ENCODE data around the gene OSBPL8. TPM values are rescaled to one million over a fixed set of nuclear protein-coding genes. Genes with fewer than 3 reads are reported as not detected.

The OSBPL8 gene
- total and polyA plus RNA-seq, 9 of the 15 experiments (the other 6 are each of a cell fraction or from before 2014, with no cell fraction given): 17.4 to 82.7 (median 42.8) TPM

DNA sequence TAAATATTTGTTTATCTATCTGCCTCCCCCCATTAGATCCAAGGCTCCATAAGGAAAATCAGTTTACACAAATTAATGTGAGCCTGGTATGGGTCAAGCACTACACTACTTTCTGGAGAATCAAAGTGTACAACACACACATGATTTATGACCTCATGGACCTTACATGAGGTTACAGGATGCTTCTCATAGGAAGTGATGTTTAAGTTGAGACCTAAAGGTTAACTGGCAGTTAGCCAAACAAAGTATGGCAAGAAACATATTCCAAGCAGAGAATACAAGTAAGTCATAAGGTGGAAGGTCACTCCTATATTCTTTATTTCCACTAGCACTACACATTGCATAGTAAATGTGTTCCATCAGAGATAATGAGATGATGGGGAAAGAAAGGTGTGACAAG lies 39.2 kb downstream of the OSBPL8 start:
- POLR2A ChIA-PET: no interaction called here
- Histone ChIP-seq H3K27ac (ENCODE audit: extremely low read depth, low read depth, low read length) (no peak overlapping the region), H3K36me3 (ENCODE audit: control insufficient read depth, insufficient read depth, low read length) (peaks cover 5% of the 10 kb centered on the region; the same call in 1 of the 3 replicates), H3K4me2 (ENCODE audit: insufficient read depth, low read length) (no peak overlapping the region), H3K9me1 (ENCODE audit: control insufficient read depth, insufficient read depth, low read length) (no peaks in the 10 kb centered on the region), H3K9me3 (replicated peaks; ENCODE audit: control insufficient read depth, insufficient read depth, low read depth, low read length) (0 out of 2 replicates have a peak, but pooled peaks cover 2% of the 10 kb centered on the region), H3K4me3 (no peak overlapping the region), H3K27me3 (ENCODE audit: control insufficient read depth in 2 of 2, insufficient read depth in 2 of 2, low read length in 2 of 2) (no peaks in the 10 kb centered on the region), H4K20me1 (replicated peaks; ENCODE audit: control insufficient read depth, insufficient read depth, low read length) (no peaks in the 10 kb centered on the region; the same call in 1 of the 2 replicates), H2AFZ (ENCODE audit: low read depth, low read length) (no peak overlapping the region), H3K4me1 (replicated peaks in 1 of 2; ENCODE audit: control insufficient read depth in 2 of 2, insufficient read depth in 2 of 2, low read length in 2 of 2) (no peaks in the 10 kb centered on the region; a peak in 1 of 5 replicates), H3K9ac (ENCODE audit: insufficient read depth in 1 of 2, low read depth in 2 of 2, low read length in 2 of 2) (no peak overlapping the region), H3K79me2 (ENCODE audit: control insufficient read depth, insufficient read depth, low read length) (peaks cover 43% of the 10 kb centered on the region; the same call in 2 of the 3 replicates)
- intact Hi-C loops (cut with micrococcal nuclease) (no loop called here), in situ Hi-C loops (cut with MboI) (no loop called here)
- CTCF ChIA-PET (ENCODE audit: low intra/inter-chr PET ratio): no interaction called here
- ATAC-seq (no peak), DNase-seq (ENCODE audit: extremely low read depth in 1 of 4, low spot score in 3 of 4) (no peak), FAIRE-seq (peak; percentile 32)
- no TSS peak for BruUV-seq (replicated peaks)
- TF ChIP-seq MEIS2 (IDR thresholded peaks at IDR 0.05; ENCODE audit: partially characterized antibody) (peak; percentile 52), RHOXF2B (CRISPR knock-in tag; conservative IDR thresholded peaks at IDR 0.05) (no peak), ZZZ3 (IDR thresholded peaks at IDR 0.05) (no peak), PHB (CRISPR knock-in tag; IDR thresholded peaks at IDR 0.05) (no peak), ZNF444 (CRISPR knock-in tag; IDR thresholded peaks at IDR 0.05) (no peak), GATA2 (CRISPR knock-in tag; IDR thresholded peaks at IDR 0.05) (no peak), LEF1 (IDR thresholded peaks at IDR 0.05) (no peak), TCF7 (IDR thresholded peaks at IDR 0.05; ENCODE audit: borderline replicate concordance) (no peak), HLTF (IDR thresholded peaks at IDR 0.05) (no peak), ZBED1 (IDR thresholded peaks at IDR 0.05) (no peak), GTF2A2 (tag; IDR thresholded peaks at IDR 0.05) (no peak), ARHGAP35 (IDR thresholded peaks at IDR 0.05; ENCODE audit: partially characterized antibody) (no peak), PCBP2 (IDR thresholded peaks at IDR 0.05; ENCODE audit: low read depth, low read length, poor library complexity, severe bottlenecking) (no peak), ZNF232 (CRISPR knock-in tag; IDR thresholded peaks at IDR 0.05) (no peak), MCM7 (IDR thresholded peaks at IDR 0.05) (no peak), ZSCAN29 (IDR thresholded peaks at IDR 0.05) (no peak), RBFOX2 (IDR thresholded peaks at IDR 0.05; ENCODE audit: low read depth, low read length) (no peak), ZNF830 (CRISPR knock-in tag; IDR thresholded peaks at IDR 0.05) (no peak), MAZ (CRISPR knock-in tag; conservative IDR thresholded peaks at IDR 0.05 in 1 of 2, IDR thresholded peaks at IDR 0.05 in 1 of 2) (no peak), MCM3 (IDR thresholded peaks at IDR 0.05) (no peak), ZNF431 (CRISPR knock-in tag; IDR thresholded peaks at IDR 0.05) (no peak)
- TF ChIP-seq, protein P1, sequence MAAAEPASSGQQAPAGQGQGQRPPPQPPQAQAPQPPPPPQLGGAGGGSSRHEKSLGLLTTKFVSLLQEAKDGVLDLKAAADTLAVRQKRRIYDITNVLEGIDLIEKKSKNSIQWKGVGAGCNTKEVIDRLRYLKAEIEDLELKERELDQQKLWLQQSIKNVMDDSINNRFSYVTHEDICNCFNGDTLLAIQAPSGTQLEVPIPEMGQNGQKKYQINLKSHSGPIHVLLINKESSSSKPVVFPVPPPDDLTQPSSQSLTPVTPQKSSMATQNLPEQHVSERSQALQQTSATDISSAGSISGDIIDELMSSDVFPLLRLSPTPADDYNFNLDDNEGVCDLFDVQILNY (CRISPR knock-in tag; IDR thresholded peaks at IDR 0.05): no peak
- TF ChIP-seq, protein P2, sequence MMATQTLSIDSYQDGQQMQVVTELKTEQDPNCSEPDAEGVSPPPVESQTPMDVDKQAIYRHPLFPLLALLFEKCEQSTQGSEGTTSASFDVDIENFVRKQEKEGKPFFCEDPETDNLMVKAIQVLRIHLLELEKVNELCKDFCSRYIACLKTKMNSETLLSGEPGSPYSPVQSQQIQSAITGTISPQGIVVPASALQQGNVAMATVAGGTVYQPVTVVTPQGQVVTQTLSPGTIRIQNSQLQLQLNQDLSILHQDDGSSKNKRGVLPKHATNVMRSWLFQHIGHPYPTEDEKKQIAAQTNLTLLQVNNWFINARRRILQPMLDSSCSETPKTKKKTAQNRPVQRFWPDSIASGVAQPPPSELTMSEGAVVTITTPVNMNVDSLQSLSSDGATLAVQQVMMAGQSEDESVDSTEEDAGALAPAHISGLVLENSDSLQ (IDR thresholded peaks at IDR 0.05): peak; percentile 35; the same call in 1 of the 2 replicates
- TF ChIP-seq, protein P3, sequence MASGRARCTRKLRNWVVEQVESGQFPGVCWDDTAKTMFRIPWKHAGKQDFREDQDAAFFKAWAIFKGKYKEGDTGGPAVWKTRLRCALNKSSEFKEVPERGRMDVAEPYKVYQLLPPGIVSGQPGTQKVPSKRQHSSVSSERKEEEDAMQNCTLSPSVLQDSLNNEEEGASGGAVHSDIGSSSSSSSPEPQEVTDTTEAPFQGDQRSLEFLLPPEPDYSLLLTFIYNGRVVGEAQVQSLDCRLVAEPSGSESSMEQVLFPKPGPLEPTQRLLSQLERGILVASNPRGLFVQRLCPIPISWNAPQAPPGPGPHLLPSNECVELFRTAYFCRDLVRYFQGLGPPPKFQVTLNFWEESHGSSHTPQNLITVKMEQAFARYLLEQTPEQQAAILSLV (tag; IDR thresholded peaks at IDR 0.05): no peak
- TF ChIP-seq, protein P4, sequence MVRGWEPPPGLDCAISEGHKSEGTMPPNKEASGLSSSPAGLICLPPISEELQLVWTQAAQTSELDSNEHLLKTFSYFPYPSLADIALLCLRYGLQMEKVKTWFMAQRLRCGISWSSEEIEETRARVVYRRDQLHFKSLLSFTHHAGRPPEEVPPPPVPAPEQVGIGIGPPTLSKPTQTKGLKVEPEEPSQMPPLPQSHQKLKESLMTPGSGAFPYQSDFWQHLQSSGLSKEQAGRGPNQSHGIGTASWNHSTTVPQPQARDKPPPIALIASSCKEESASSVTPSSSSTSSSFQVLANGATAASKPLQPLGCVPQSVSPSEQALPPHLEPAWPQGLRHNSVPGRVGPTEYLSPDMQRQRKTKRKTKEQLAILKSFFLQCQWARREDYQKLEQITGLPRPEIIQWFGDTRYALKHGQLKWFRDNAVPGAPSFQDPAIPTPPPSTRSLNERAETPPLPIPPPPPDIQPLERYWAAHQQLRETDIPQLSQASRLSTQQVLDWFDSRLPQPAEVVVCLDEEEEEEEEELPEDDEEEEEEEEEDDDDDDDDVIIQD (CRISPR knock-in tag; IDR thresholded peaks at IDR 0.05): no peak
